GM23338 (cell line): Measurements from ENCODE around the gene TRIM63. TPM values are rescaled to one million over a fixed set of nuclear protein-coding genes. Genes with fewer than 3 reads are reported as not detected.

Source experiments
- ATAC-seq: fragments of 200-7000 bp; cut with Tn5 transposase; 3 replicates; pipeline ENCODE4 v1.9.1; 2020
- DNase-seq: peaks from one replicate; pipeline ENCODE4 v3.0.0-alpha.2; 2015; ENCODE audit warnings: low spot score
- H2AFZ ChIP-seq: fragments of 200-600 bp; sonication (generic); 2 replicates; pipeline ENCODE4 v1.8.0; 2016; ENCODE audit warnings: antibody characterized with exemption, mild to moderate bottlenecking, moderate library complexity
- H3F3A ChIP-seq: fragments of 200-600 bp; sonication (generic); replicated peaks from 2 replicates; pipeline ENCODE4 v1.8.0; 2017; ENCODE audit warnings: antibody characterized with exemption, mixed run types, low read depth
- H3K27ac ChIP-seq: fragments of 200-600 bp; sonication (generic); 2 replicates; pipeline ENCODE4 v1.6.1; 2016; ENCODE audit warnings: low read depth
- H3K27me3 ChIP-seq: fragments of 200-600 bp; sonication (generic); 2 replicates; pipeline ENCODE4 v1.8.0; 2016; ENCODE audit warnings: mild to moderate bottlenecking, mixed run types, moderate library complexity; ENCODE audit not compliant: insufficient read depth
- H3K36me3 ChIP-seq: fragments of 200-600 bp; sonication (generic); 2 replicates; pipeline ENCODE4 v1.8.0; 2016; ENCODE audit warnings: mild to moderate bottlenecking; ENCODE audit not compliant: insufficient read depth
- H3K4me1 ChIP-seq: fragments of 200-600 bp; sonication (generic); 2 replicates; pipeline ENCODE4 v1.8.0; 2016; ENCODE audit warnings: mild to moderate bottlenecking, moderate library complexity; ENCODE audit not compliant: insufficient read depth
- H3K4me2 ChIP-seq: fragments of 200-600 bp; sonication (generic); 2 replicates; pipeline ENCODE4 v1.7.1; 2017; ENCODE audit warnings: mixed run types
- H3K4me3 ChIP-seq: fragments of 200-600 bp; sonication (generic); 2 replicates; pipeline ENCODE4 v1.6.1; 2016; ENCODE audit warnings: mixed run types
- H3K79me2 ChIP-seq: fragments of 200-600 bp; sonication (generic); replicated peaks from 2 replicates; pipeline ENCODE4 v1.8.0; 2017; ENCODE audit warnings: mild to moderate bottlenecking; ENCODE audit not compliant: insufficient read depth
- H3K9me2 ChIP-seq: fragments of 200-600 bp; sonication (generic); 2 replicates; pipeline ENCODE4 v1.8.0; 2017; ENCODE audit not compliant: insufficient read depth
- H4K20me1 ChIP-seq: fragments of 200-600 bp; sonication (generic); replicated peaks from 2 replicates; pipeline ENCODE4 v1.8.0; 2017; ENCODE audit warnings: mild to moderate bottlenecking; ENCODE audit not compliant: insufficient read depth
- H3K27ac Mint-ChIP-seq: 2 replicates; pipeline ENCODE4 v1.8.0; 2020; ENCODE audit warnings: inconsistent platforms, mild to moderate bottlenecking, moderate library complexity, mixed read lengths
- H3K27me3 Mint-ChIP-seq: 3 replicates; pipeline ENCODE4 v1.8.0; 2022; ENCODE audit warnings: low read depth, mild to moderate bottlenecking, moderate library complexity, mixed read lengths, inconsistent platforms; ENCODE audit not compliant: insufficient read depth, poor library complexity
- H3K36me3 Mint-ChIP-seq: 3 replicates; pipeline ENCODE4 v1.8.0; 2021; ENCODE audit warnings: low read depth, mild to moderate bottlenecking, inconsistent platforms, moderate library complexity, mixed read lengths
- H3K4me1 Mint-ChIP-seq: 3 replicates; pipeline ENCODE4 v1.8.0; 2020; ENCODE audit warnings: mild to moderate bottlenecking, inconsistent platforms, mixed read lengths
- H3K4me3 Mint-ChIP-seq: 3 replicates; pipeline ENCODE4 v1.8.0; 2021; ENCODE audit warnings: moderate library complexity, mild to moderate bottlenecking, inconsistent platforms, mixed read lengths
- H3K9me3 Mint-ChIP-seq: 3 replicates; pipeline ENCODE4 v1.8.0; 2020; ENCODE audit warnings: moderate library complexity, mild to moderate bottlenecking, inconsistent platforms, mixed read lengths
- CREB1 ChIP-seq: fragments of 250-450 bp; sonication (Bioruptor Pico); IDR thresholded peaks from 2 replicates; pipeline ENCODE4 v1.5.0; 2020; ENCODE audit warnings: low read depth, mild to moderate bottlenecking, moderate library complexity
- EZH2 ChIP-seq: fragments of 200-600 bp; sonication (generic); IDR thresholded peaks from one replicate; pipeline ENCODE4 v1.8.0; 2017; ENCODE audit warnings: antibody characterized with exemption, mild to moderate bottlenecking, low read depth; ENCODE audit not compliant: unreplicated experiment
- EZH2phosphoT487 ChIP-seq: fragments of 200-600 bp; sonication (generic); IDR thresholded peaks from one replicate; pipeline ENCODE4 v1.8.1; 2018; ENCODE audit warnings: antibody characterized with exemption; ENCODE audit not compliant: unreplicated experiment
- JUNB ChIP-seq: IDR thresholded peaks from one replicate; pipeline ENCODE4 v1.6.1; 2016; ENCODE audit warnings: antibody characterized with exemption; ENCODE audit not compliant: unreplicated experiment
- NANOG ChIP-seq: IDR thresholded peaks from 2 replicates; pipeline ENCODE4 v1.6.1; 2016; ENCODE audit warnings: antibody characterized with exemption, borderline replicate concordance
- POLR2AphosphoS5 ChIP-seq: IDR thresholded peaks from 2 replicates; pipeline ENCODE4 v1.6.1; 2016; ENCODE audit warnings: antibody characterized with exemption, low read depth
- STAT1 ChIP-seq: IDR thresholded peaks from one replicate; pipeline ENCODE4 v1.6.1; 2016; ENCODE audit warnings: antibody characterized with exemption; ENCODE audit not compliant: unreplicated experiment
- ZNF114 ChIP-seq: fragments of 250-450 bp; sonication (Bioruptor Pico); IDR thresholded peaks from 2 replicates; pipeline ENCODE4 v1.5.0; 2020; ENCODE audit warnings: mild to moderate bottlenecking, moderate library complexity
- ZNF331 ChIP-seq: fragments of 250-450 bp; sonication (Bioruptor Pico); IDR thresholded peaks from 2 replicates; pipeline ENCODE4 v1.5.0; 2020; ENCODE audit warnings: low read depth, mild to moderate bottlenecking, moderate library complexity
- polyA plus RNA-seq: library from polyadenylated mRNA; unstranded; fragments of >200 nt; fragmentation: Nextera tagmentation; extraction: Ambion mirVana; gene quantifications from 2 replicates; pipeline ENCODE4 v1.2.1, GENCODE V29; 2016
- total RNA-seq: library from RNA; depleted of rRNA; stranded (reverse); fragments of >200 nt; shearing (Covaris generic); gene quantifications from 2 replicates; pipeline ENCODE4 v1.2.3, GENCODE V29; 2014
- TF ChIP-seq, protein P1 (sequence below): IDR thresholded peaks from one replicate; pipeline ENCODE4 v1.6.1; 2018; ENCODE audit warnings: antibody characterized with exemption; ENCODE audit not compliant: unreplicated experiment
- TF ChIP-seq, protein P2 (sequence below), 2 experiments: fragments of 200-600 bp in 1 of 2; sonication (generic) in 1 of 2; conservative IDR thresholded peaks; 2 replicates each; pipeline versions ENCODE4 v1.5.1 to v1.6.1; 2016 to 2017; ENCODE audit warnings: antibody characterized with exemption in 2 of 2, low read depth in 2 of 2, mild to moderate bottlenecking in 2 of 2, moderate library complexity in 1 of 2
- TF ChIP-seq, protein P3 (sequence below): fragments of 250-450 bp; sonication (Bioruptor Pico); IDR thresholded peaks from 2 replicates; pipeline ENCODE4 v1.5.0; 2020; ENCODE audit warnings: mild to moderate bottlenecking, moderate library complexity
- TF ChIP-seq, protein P4 (sequence below): IDR thresholded peaks from 2 replicates; pipeline ENCODE4 v1.6.1; 2016; ENCODE audit warnings: antibody characterized with exemption

Gene TRIM63
- total and polyA plus RNA-seq, 2 experiments from 2014 or later = 0.17 TPM; not detected in 1

DNA sequence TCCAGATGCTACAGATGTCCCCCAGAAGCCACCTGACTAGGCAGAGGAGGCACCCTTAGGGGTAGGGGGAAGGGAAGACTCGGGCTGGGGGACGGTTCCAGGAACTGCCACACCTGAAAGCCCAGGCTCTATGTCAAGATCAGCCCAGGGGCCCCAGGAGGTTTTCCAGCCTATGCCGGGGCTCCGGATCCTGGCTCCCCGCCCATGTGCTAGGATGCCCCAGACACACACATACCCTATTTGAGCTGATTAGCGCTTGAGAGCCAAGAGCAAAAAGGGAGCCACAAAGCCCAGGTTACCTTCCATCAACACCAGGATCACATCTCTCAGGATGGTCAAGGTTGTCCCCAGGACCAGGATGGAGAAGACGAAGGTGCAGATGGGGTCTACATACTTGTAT lies 26.0 kb downstream of the TRIM63 start:
- Histone ChIP-seq H3K9me2 (no peaks in the 10 kb centered on the region), H3K79me2 (no peaks in the 10 kb centered on the region), H3F3A (no peaks in the 10 kb centered on the region), H3K27ac (no peak overlapping the region), H3K27me3 (peaks cover 53% of the 10 kb centered on the region), H3K4me1 (no peaks in the 10 kb centered on the region; the same call in 1 of the 2 replicates), H3K4me3 (no peak overlapping the region), H3K36me3 (no peaks in the 10 kb centered on the region), H3K4me2 (no peak overlapping the region), H2AFZ (no peak overlapping the region), H4K20me1 (no peaks in the 10 kb centered on the region)
- Mint-ChIP-seq H3K4me3 (no peak overlapping the region), H3K36me3 (no peaks in the 10 kb centered on the region), H3K27me3 (peaks cover 43% of the 10 kb centered on the region), H3K27ac (no peak overlapping the region), H3K9me3 (no peaks in the 10 kb centered on the region), H3K4me1 (peaks cover 5% of the 10 kb centered on the region; the same call in 2 of the 3 replicates)
- TF ChIP-seq, protein P1, sequence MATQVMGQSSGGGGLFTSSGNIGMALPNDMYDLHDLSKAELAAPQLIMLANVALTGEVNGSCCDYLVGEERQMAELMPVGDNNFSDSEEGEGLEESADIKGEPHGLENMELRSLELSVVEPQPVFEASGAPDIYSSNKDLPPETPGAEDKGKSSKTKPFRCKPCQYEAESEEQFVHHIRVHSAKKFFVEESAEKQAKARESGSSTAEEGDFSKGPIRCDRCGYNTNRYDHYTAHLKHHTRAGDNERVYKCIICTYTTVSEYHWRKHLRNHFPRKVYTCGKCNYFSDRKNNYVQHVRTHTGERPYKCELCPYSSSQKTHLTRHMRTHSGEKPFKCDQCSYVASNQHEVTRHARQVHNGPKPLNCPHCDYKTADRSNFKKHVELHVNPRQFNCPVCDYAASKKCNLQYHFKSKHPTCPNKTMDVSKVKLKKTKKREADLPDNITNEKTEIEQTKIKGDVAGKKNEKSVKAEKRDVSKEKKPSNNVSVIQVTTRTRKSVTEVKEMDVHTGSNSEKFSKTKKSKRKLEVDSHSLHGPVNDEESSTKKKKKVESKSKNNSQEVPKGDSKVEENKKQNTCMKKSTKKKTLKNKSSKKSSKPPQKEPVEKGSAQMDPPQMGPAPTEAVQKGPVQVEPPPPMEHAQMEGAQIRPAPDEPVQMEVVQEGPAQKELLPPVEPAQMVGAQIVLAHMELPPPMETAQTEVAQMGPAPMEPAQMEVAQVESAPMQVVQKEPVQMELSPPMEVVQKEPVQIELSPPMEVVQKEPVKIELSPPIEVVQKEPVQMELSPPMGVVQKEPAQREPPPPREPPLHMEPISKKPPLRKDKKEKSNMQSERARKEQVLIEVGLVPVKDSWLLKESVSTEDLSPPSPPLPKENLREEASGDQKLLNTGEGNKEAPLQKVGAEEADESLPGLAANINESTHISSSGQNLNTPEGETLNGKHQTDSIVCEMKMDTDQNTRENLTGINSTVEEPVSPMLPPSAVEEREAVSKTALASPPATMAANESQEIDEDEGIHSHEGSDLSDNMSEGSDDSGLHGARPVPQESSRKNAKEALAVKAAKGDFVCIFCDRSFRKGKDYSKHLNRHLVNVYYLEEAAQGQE = no peak
- no peak for TF ChIP-seq ZNF331 (CRISPR knock-in tag)
- TF ChIP-seq, protein P2, sequence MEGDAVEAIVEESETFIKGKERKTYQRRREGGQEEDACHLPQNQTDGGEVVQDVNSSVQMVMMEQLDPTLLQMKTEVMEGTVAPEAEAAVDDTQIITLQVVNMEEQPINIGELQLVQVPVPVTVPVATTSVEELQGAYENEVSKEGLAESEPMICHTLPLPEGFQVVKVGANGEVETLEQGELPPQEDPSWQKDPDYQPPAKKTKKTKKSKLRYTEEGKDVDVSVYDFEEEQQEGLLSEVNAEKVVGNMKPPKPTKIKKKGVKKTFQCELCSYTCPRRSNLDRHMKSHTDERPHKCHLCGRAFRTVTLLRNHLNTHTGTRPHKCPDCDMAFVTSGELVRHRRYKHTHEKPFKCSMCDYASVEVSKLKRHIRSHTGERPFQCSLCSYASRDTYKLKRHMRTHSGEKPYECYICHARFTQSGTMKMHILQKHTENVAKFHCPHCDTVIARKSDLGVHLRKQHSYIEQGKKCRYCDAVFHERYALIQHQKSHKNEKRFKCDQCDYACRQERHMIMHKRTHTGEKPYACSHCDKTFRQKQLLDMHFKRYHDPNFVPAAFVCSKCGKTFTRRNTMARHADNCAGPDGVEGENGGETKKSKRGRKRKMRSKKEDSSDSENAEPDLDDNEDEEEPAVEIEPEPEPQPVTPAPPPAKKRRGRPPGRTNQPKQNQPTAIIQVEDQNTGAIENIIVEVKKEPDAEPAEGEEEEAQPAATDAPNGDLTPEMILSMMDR (conservative IDR thresholded peaks at IDR 0.05; ENCODE audit: low read depth in 2 of 2) = no peak
- TF ChIP-seq, protein P3, sequence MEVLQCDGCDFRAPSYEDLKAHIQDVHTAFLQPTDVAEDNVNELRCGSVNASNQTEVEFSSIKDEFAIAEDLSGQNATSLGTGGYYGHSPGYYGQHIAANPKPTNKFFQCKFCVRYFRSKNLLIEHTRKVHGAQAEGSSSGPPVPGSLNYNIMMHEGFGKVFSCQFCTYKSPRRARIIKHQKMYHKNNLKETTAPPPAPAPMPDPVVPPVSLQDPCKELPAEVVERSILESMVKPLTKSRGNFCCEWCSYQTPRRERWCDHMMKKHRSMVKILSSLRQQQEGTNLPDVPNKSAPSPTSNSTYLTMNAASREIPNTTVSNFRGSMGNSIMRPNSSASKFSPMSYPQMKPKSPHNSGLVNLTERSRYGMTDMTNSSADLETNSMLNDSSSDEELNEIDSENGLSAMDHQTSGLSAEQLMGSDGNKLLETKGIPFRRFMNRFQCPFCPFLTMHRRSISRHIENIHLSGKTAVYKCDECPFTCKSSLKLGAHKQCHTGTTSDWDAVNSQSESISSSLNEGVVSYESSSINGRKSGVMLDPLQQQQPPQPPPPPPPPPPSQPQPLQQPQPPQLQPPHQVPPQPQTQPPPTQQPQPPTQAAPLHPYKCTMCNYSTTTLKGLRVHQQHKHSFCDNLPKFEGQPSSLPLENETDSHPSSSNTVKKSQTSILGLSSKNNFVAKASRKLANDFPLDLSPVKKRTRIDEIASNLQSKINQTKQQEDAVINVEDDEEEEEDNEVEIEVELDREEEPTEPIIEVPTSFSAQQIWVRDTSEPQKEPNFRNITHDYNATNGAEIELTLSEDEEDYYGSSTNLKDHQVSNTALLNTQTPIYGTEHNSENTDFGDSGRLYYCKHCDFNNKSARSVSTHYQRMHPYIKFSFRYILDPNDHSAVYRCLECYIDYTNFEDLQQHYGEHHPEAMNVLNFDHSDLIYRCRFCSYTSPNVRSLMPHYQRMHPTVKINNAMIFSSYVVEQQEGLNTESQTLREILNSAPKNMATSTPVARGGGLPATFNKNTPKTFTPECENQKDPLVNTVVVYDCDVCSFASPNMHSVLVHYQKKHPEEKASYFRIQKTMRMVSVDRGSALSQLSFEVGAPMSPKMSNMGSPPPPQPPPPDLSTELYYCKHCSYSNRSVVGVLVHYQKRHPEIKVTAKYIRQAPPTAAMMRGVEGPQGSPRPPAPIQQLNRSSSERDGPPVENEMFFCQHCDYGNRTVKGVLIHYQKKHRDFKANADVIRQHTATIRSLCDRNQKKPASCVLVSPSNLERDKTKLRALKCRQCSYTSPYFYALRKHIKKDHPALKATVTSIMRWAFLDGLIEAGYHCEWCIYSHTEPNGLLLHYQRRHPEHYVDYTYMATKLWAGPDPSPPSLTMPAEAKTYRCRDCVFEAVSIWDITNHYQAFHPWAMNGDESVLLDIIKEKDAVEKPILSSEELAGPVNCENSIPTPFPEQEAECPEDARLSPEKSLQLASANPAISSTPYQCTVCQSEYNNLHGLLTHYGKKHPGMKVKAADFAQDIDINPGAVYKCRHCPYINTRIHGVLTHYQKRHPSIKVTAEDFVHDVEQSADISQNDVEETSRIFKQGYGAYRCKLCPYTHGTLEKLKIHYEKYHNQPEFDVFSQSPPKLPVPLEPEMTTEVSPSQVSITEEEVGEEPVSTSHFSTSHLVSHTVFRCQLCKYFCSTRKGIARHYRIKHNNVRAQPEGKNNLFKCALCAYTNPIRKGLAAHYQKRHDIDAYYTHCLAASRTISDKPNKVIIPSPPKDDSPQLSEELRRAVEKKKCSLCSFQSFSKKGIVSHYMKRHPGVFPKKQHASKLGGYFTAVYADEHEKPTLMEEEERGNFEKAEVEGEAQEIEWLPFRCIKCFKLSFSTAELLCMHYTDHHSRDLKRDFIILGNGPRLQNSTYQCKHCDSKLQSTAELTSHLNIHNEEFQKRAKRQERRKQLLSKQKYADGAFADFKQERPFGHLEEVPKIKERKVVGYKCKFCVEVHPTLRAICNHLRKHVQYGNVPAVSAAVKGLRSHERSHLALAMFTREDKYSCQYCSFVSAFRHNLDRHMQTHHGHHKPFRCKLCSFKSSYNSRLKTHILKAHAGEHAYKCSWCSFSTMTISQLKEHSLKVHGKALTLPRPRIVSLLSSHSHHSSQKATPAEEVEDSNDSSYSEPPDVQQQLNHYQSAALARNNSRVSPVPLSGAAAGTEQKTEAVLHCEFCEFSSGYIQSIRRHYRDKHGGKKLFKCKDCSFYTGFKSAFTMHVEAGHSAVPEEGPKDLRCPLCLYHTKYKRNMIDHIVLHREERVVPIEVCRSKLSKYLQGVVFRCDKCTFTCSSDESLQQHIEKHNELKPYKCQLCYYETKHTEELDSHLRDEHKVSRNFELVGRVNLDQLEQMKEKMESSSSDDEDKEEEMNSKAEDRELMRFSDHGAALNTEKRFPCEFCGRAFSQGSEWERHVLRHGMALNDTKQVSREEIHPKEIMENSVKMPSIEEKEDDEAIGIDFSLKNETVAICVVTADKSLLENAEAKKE (CRISPR knock-in tag) = no peak
- no peak for TF ChIP-seq POLR2AphosphoS5
- TF ChIP-seq STAT1 = no peak
- no peak for TF ChIP-seq EZH2phosphoT487
- TF ChIP-seq, protein P4, sequence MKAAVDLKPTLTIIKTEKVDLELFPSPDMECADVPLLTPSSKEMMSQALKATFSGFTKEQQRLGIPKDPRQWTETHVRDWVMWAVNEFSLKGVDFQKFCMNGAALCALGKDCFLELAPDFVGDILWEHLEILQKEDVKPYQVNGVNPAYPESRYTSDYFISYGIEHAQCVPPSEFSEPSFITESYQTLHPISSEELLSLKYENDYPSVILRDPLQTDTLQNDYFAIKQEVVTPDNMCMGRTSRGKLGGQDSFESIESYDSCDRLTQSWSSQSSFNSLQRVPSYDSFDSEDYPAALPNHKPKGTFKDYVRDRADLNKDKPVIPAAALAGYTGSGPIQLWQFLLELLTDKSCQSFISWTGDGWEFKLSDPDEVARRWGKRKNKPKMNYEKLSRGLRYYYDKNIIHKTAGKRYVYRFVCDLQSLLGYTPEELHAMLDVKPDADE = no peak
- no peak for TF ChIP-seq NANOG
- no peak for TF ChIP-seq JUNB
- TF ChIP-seq ZNF114 (CRISPR knock-in tag) = no peak
- no peak for TF ChIP-seq CREB1 (CRISPR knock-in tag)
- TF ChIP-seq EZH2 = no peak
- no peak for DNase-seq
- ATAC-seq = no peak
